Airway epithelial cell (primary cell): Measurements from ENCODE around the gene OOSP3. TPM values are rescaled to one million over a fixed set of nuclear protein-coding genes. Genes with fewer than 3 reads are reported as not detected.

Experiments used
- total RNA-seq: library from RNA; depleted of rRNA; stranded (reverse); fragments of >200 nt; gene quantifications from 2 replicates; pipeline ENCODE4 v1.2.3, GENCODE V29; 2015

The OOSP3 gene, protein sequence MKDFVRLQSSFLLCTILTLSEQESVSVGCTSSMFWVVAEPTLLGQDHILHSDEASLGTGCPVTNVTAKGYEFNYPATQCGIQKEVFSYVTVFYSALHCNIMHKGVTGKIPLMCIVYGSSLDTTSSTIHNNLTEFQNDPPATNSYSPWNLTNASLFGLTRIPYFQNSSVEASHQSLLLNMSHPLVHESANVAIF
- total RNA-seq: not detected in 2 replicates

DNA sequence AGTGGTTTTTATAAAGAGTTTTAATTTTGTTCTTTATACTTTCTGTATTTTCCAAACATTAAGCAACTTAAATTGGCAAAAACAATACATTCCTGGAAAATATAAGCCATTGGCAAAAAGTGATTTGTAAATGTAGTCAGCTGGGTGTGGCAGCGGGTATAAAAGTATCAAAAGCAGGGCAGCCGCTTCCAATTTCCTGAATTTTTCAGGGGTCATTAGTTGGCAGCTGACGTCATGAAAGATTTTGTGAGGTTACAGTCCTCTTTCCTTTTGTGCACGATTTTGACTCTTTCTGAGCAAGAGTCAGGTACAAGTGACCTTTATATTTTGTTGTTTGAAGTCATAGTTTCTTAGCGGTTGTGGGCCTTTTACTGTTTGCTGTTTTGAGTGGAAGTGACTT lies at the start of gene OOSP3:
Gene OOSP3 (plus strand): TSS at position 208 of the 400 bp plus-strand sequence. CDS start 27 bp downstream, at position 235.

DNA sequence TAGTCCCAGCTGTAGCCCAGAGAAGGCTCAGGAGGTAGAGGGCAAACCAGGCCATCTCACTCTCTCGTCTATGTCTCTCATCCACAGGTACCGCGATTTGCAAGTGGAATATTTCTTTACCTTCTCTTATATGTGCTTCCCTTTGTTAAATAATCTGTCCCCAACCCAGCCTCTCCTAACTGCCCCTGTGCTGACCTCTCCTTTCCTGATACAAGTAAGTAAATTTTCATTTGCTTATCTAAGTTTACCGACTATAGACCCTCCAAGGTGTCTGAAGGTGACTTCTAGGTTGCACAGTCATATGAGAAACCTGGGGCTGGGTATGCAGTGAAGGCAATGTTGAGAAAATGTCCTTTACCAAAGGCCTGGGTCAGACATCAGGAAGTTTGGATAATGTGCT lies 33.2 kb upstream of the OOSP3 start, which contains the start of gene CBLIF:
Gene CBLIF (minus strand): TSS at position 101 of the 400 bp plus-strand sequence. CDS start 46 bp downstream, at position 55.

DNA sequence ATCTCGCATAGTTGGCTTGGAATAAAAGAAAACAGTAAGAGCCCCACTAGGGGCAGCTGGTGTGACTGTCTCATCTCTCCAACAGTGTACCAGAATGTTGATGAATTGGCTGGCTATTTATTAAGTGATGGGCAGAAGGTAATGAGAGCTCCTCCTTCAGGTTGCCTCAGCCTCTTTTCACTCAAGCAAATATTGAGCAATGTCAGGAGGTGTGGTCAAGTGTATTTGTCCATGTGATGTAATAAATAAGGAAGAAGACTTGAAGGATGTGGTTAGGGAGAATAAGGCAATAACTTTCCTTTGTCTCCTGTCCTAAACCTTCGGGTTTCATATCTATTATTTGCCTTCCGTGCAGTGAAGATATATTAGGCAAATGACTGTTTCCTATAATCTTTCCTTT lies 12.2 kb upstream of the OOSP3 start, which contains the start of gene TCN1:
Gene TCN1 (minus strand): TSS at position 91 of the 400 bp plus-strand sequence. CDS start 17 bp downstream, at position 74.

DNA sequence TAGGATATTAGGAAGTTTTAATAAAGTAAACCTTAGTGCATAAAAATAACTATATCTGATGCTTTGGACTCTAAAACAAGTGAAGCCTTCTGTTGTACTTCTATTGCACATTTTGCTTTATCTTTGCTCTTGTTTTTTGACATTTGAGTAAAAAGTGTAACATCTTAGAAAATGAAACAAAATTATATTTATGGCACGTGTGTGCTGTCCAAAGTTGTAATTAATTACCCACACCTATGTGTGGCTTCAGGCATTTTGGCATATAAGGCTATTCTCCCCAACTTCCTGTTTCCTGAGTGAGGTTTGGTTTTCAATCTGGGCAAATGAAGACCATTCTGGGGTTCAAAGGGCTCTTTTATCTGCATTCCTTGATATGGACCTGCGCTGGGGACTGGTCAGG lies 59.5 kb downstream of the OOSP3 start, which contains the start of gene OOSP1:
Gene OOSP1 (plus strand): TSS at position 301 of the 400 bp plus-strand sequence. CDS start 23 bp downstream, at position 324.

Other genes with a start within 250 kb of the OOSP3 start
- gene PATL1, start 209.7 kb upstream of the OOSP3 start, total RNA-seq: 8.5 and 9.5 TPM in 2 replicates
- not detected in 2 replicates for gene OR10V1, start 164.9 kb upstream of the OOSP3 start, total RNA-seq
- 12.7 and 17.8 TPM in 2 replicates for gene STX3, start 123.4 kb upstream of the OOSP3 start, total RNA-seq
- gene MRPL16, start 68.0 kb upstream of the OOSP3 start, total RNA-seq: 59.7 and 66.8 TPM in 2 replicates
- not detected in 2 replicates for gene CBLIF, start 33.3 kb upstream of the OOSP3 start, total RNA-seq
- 18.8 and 20.5 TPM in 2 replicates for gene TCN1, start 12.3 kb upstream of the OOSP3 start, total RNA-seq
- not detected in 2 replicates for gene OOSP1, start 59.6 kb downstream of the OOSP3 start, total RNA-seq
- not detected in 2 replicates for gene OOSP4A, start 85.3 kb downstream of the OOSP3 start, total RNA-seq
- not detected in 2 replicates for gene OOSP4B, start 138.4 kb downstream of the OOSP3 start, total RNA-seq
- gene OOSP2, start 161.6 kb downstream of the OOSP3 start, total RNA-seq: not detected in 2 replicates
- gene MS4A3, start 177.9 kb downstream of the OOSP3 start, total RNA-seq: not detected in 2 replicates
- gene MS4A2, start 209.9 kb downstream of the OOSP3 start, total RNA-seq: not detected in 2 replicates